SH-SY5Y (cell line): Measurements from ENCODE around the gene RPF1.

Experiments used
- GATA2 ChIP-seq: IDR thresholded peaks from 2 replicates; pipeline ENCODE4 v1.6.1; 2011; ENCODE audit warnings: mild to moderate bottlenecking, low read depth, low read length
- GATA3 ChIP-seq: IDR thresholded peaks from 2 replicates; pipeline ENCODE4 v1.6.1; 2011; ENCODE audit warnings: low read depth, mild to moderate bottlenecking, low read length, moderate library complexity

DNA sequence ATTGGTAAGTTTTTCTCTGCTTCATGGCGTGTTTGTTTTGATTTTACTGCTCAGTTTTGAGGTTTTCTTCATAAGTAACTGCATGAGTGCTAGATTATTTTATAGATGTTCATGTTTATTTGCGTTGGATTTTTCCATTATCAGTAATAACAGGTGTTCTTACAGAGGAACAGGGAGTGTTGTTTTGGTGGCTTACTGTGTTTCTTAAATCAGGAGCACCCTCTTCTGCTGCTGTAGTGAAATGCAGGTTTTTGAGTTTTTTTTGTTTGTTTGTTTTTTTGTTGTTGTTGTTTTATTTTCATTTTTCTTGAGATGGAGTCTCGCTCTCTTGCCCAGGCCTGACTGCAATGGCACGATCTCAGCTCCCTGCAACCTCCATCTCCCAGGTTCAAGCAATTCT is 62.6 kb downstream of the RPF1 start:
- no peak for TF ChIP-seq GATA2
- TF ChIP-seq GATA3 = no peak
